K562 (cell line): ENCODE measurements around the gene ITGB2. TPM values are rescaled to one million over a fixed set of nuclear protein-coding genes. Genes with fewer than 3 reads are reported as not detected.

Experiments used
- CBFB ChIP-seq: sonication (generic); formaldehyde crosslinking; IDR thresholded peaks from 2 replicates; pipeline ENCODE4 v1.4.0; 2020; ENCODE audit warnings: mild to moderate bottlenecking, missing genetic modification reagents
- DMBX1 ChIP-seq: fragments of 250-450 bp; sonication (Bioruptor Pico); IDR thresholded peaks from 2 replicates; pipeline ENCODE4 v1.8.0; 2022; ENCODE audit warnings: inconsistent platforms, mild to moderate bottlenecking, moderate library complexity, borderline replicate concordance
- HCFC1 ChIP-seq: IDR thresholded peaks from 2 replicates; pipeline ENCODE4 v1.6.1; 2012; ENCODE audit warnings: low read depth, low read length, improper control_type of control experiment
- HSF4 ChIP-seq: fragments of 250-450 bp; sonication (Bioruptor Pico); IDR thresholded peaks from 2 replicates; pipeline ENCODE4 v2.1.2; 2022; ENCODE audit warnings: mild to moderate bottlenecking, moderate library complexity, borderline replicate concordance
- ILF3 ChIP-seq: fragments of 450-650 bp; IDR thresholded peaks from 2 replicates; pipeline ENCODE4 v1.6.1; 2018; ENCODE audit warnings: antibody characterized with exemption, mild to moderate bottlenecking, moderate library complexity, borderline replicate concordance
- IRF2 ChIP-seq: sonication (generic); formaldehyde crosslinking; IDR thresholded peaks from 2 replicates; pipeline ENCODE4 v1.8.1; 2022; ENCODE audit warnings: mild to moderate bottlenecking, missing genetic modification reagents
- KAT7 ChIP-seq: sonication (generic); formaldehyde crosslinking; IDR thresholded peaks from 2 replicates; pipeline ENCODE4 v1.8.0; 2022; ENCODE audit warnings: missing genetic modification reagents, mild to moderate bottlenecking, borderline replicate concordance
- PTRF ChIP-seq: fragments of 450-650 bp; IDR thresholded peaks from 2 replicates; pipeline ENCODE4 v1.6.1; 2016; ENCODE audit warnings: mild to moderate bottlenecking, missing genetic modification characterization, missing compliant biosample characterization
- RBFOX2 ChIP-seq: fragments of 200-400 bp; formaldehyde crosslinking; IDR thresholded peaks from 2 replicates; pipeline ENCODE4 v1.6.1; 2017; ENCODE audit warnings: low read depth, mild to moderate bottlenecking, low read length, moderate library complexity
- SAP30 ChIP-seq: fragments of 200-600 bp; sonication (generic); IDR thresholded peaks from 2 replicates; pipeline ENCODE4 v1.6.1; 2012; ENCODE audit warnings: borderline replicate concordance, low read depth, mild to moderate bottlenecking, moderate library complexity, low read length, control low read depth, inconsistent platforms; ENCODE audit not compliant: insufficient read depth, poor library complexity, severe bottlenecking
- TBL1XR1 ChIP-seq, 2 experiments: IDR thresholded peaks; 2 replicates each; pipeline ENCODE4 v1.6.1; 2012; ENCODE audit warnings: improper control_type of control experiment in 2 of 2, low read length in 2 of 2, mild to moderate bottlenecking in 1 of 2
- TEAD2 ChIP-seq: fragments of 450-650 bp; IDR thresholded peaks from 2 replicates; pipeline ENCODE4 v1.6.1; 2016; ENCODE audit warnings: missing genetic modification characterization, control low read depth, missing compliant biosample characterization
- ZNF583 ChIP-seq: fragments of 250-450 bp; sonication (Bioruptor Pico); IDR thresholded peaks from 2 replicates; pipeline ENCODE4 v1.4.0; 2020
- polyA plus RNA-seq, 8 experiments: library from polyadenylated mRNA; depleted of rRNA in 4 of 8; stranded (reverse) in 5 of 8; unstranded in 3 of 8; fragments of >200 nt; fragmentation: Nextera tagmentation in 2 of 8; fragmentation: Illumina TruSeq in 1 of 8; extraction: Ambion mirVana in 2 of 8; extraction: Trizol in 1 of 8; gene quantifications; 2 replicates each; pipeline versions ENCODE4 v1.2.1 to v1.2.3, GENCODE V29; 2011 to 2014; ENCODE audit warnings: inconsistent platforms in 1 of 8, missing spikeins in 1 of 8
- total RNA-seq, 7 experiments: library from RNA; depleted of rRNA in 6 of 7; stranded (reverse); fragments of >200 nt in 6 of 7; fragmentation: Illumina TruSeq in 2 of 7; extraction: Trizol in 2 of 7; gene quantifications; 2 replicates each; pipeline versions ENCODE4 v1.2.1 to v1.2.3, GENCODE V29; 2011 to 2021; ENCODE audit warnings: low replicate concordance in 1 of 7
- TF ChIP-seq, protein P1 (sequence below): fragments of 250-450 bp; sonication (Bioruptor Pico); IDR thresholded peaks from 2 replicates; pipeline ENCODE4 v1.5.0; 2020; ENCODE audit warnings: mild to moderate bottlenecking, borderline replicate concordance
- TF ChIP-seq, protein P2 (sequence below): sonication (generic); formaldehyde crosslinking; IDR thresholded peaks from 2 replicates; pipeline ENCODE4 v1.8.1; 2023; ENCODE audit warnings: missing genetic modification reagents, mild to moderate bottlenecking, borderline replicate concordance
- TF ChIP-seq, protein P3 (sequence below), 3 experiments: fragments of 200-800 bp in 1 of 3; sonication (Bioruptor generic) in 1 of 3; sonication (generic) in 1 of 3; formaldehyde crosslinking in 1 of 3; IDR thresholded peaks; 2 replicates each; pipeline versions ENCODE4 v1.6.1 to v1.8.0; 2016 to 2022; ENCODE audit warnings: mild to moderate bottlenecking in 2 of 3, missing compliant biosample characterization in 2 of 3, missing genetic modification characterization in 2 of 3, missing genetic modification reagents in 1 of 3

ITGB2 gene
- total and polyA plus RNA-seq, 9 of the 15 experiments (the other 6 are each of a cell fraction or from before 2014, with no cell fraction given), result 0.07 to 1.3 (median 0.51) TPM; not detected in 2

DNA sequence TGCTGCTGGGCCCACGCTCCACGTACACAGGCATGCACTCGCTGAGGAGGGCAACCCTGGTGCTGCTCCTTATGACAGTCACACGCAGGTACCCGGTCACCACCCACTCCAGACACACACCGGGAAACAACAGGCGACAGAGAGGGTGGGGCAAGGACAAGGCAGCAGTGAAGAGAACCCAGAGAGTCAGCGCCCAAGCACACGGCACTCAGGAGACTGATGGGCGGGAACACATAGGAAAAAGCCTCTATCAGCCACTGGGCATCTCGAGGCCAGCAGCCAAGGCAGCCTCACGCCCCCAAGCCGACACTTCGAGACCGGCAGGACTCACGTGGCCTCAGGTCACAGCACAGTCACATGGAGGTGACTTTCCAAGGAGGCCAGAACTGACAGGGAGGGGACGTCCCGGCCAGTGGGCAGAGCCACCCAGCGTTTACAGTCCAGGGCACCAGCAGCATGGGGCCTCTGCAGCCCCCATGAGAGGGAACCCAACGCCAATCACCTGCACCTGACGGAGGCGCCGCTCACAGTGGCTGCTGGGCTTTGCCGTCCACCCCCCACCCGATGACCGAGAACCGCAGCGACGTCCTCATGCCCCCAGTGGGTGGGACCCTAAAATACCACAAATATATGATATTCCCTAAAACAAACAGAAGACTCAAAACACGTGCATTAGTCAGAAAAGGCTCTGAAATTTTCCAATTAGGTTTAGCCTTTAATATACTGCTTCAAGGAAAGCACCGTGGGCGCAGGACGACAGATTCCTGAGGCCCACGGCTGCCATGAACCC, 66.9 kb downstream of the ITGB2 start (continued):
- TF ChIP-seq, protein P1, sequence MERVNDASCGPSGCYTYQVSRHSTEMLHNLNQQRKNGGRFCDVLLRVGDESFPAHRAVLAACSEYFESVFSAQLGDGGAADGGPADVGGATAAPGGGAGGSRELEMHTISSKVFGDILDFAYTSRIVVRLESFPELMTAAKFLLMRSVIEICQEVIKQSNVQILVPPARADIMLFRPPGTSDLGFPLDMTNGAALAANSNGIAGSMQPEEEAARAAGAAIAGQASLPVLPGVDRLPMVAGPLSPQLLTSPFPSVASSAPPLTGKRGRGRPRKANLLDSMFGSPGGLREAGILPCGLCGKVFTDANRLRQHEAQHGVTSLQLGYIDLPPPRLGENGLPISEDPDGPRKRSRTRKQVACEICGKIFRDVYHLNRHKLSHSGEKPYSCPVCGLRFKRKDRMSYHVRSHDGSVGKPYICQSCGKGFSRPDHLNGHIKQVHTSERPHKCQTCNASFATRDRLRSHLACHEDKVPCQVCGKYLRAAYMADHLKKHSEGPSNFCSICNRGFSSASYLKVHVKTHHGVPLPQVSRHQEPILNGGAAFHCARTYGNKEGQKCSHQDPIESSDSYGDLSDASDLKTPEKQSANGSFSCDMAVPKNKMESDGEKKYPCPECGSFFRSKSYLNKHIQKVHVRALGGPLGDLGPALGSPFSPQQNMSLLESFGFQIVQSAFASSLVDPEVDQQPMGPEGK (CRISPR knock-in tag), result 0 out of 2 replicates have a peak, but pooled peaks have one; percentile 13
- TF ChIP-seq DMBX1 (CRISPR knock-in tag) (0 out of 2 replicates have a peak, but pooled peaks have one; percentile 27), RBFOX2 (peak; percentile 43; the same call in 1 of the 2 replicates), CBFB (no peak), ILF3 (no peak), KAT7 (CRISPR knock-in tag) (0 out of 2 replicates have a peak, but pooled peaks have one; percentile 87), TEAD2 (tag) (no peak), SAP30 (no peak), PTRF (tag) (no peak), ZNF583 (CRISPR knock-in tag) (peak; percentile 85), TBL1XR1 (IDR thresholded peaks at IDR 0.05; ENCODE audit: low read length in 2 of 2) (0 out of 4 replicates have a peak, but pooled peaks of 1 of the 2 experiments have one; percentile 35), IRF2 (CRISPR knock-in tag) (0 out of 2 replicates have a peak, but pooled peaks have one; percentile 34), HSF4 (peak; percentile 60; the same call in 1 of the 2 replicates), HCFC1 (no peak)
- TF ChIP-seq, protein P2, sequence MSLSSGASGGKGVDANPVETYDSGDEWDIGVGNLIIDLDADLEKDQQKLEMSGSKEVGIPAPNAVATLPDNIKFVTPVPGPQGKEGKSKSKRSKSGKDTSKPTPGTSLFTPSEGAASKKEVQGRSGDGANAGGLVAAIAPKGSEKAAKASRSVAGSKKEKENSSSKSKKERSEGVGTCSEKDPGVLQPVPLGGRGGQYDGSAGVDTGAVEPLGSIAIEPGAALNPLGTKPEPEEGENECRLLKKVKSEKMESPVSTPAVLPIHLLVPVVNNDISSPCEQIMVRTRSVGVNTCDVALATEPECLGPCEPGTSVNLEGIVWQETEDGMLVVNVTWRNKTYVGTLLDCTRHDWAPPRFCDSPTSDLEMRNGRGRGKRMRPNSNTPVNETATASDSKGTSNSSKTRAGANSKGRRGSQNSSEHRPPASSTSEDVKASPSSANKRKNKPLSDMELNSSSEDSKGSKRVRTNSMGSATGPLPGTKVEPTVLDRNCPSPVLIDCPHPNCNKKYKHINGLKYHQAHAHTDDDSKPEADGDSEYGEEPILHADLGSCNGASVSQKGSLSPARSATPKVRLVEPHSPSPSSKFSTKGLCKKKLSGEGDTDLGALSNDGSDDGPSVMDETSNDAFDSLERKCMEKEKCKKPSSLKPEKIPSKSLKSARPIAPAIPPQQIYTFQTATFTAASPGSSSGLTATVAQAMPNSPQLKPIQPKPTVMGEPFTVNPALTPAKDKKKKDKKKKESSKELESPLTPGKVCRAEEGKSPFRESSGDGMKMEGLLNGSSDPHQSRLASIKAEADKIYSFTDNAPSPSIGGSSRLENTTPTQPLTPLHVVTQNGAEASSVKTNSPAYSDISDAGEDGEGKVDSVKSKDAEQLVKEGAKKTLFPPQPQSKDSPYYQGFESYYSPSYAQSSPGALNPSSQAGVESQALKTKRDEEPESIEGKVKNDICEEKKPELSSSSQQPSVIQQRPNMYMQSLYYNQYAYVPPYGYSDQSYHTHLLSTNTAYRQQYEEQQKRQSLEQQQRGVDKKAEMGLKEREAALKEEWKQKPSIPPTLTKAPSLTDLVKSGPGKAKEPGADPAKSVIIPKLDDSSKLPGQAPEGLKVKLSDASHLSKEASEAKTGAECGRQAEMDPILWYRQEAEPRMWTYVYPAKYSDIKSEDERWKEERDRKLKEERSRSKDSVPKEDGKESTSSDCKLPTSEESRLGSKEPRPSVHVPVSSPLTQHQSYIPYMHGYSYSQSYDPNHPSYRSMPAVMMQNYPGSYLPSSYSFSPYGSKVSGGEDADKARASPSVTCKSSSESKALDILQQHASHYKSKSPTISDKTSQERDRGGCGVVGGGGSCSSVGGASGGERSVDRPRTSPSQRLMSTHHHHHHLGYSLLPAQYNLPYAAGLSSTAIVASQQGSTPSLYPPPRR (CRISPR knock-in tag), result no peak
- TF ChIP-seq, protein P3, sequence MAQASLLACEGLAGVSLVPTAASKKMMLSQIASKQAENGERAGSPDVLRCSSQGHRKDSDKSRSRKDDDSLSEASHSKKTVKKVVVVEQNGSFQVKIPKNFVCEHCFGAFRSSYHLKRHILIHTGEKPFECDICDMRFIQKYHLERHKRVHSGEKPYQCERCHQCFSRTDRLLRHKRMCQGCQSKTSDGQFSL (CRISPR knock-in tag; IDR thresholded peaks at IDR 0.05), result 0 out of 2 replicates have a peak, but pooled peaks have one; percentile 14
- TF ChIP-seq, protein P3 (tag; IDR thresholded peaks at IDR 0.05), result 0 out of 4 replicates have a peak, but pooled peaks of 1 of the 2 experiments have one; percentile 54
